GM18868 (cell line): ENCODE data around the gene MZB1.
A peak's percentile ranks its signal among the peaks of the same experiment; 100 is the strongest.
"Not testable (repeated sequence)": the region's sequence is repeated elsewhere in the genome, so short reads cannot be mapped to it uniquely, and the experiment has no call there.

Source experiments
- ATAC-seq: cut with Tn5 transposase; IDR thresholded peaks from one replicate; pipeline ENCODE4 v1.9.1; 2021; ENCODE audit warnings: mild to moderate bottlenecking, moderate library complexity; ENCODE audit not compliant: unreplicated experiment

The MZB1 gene

DNA sequence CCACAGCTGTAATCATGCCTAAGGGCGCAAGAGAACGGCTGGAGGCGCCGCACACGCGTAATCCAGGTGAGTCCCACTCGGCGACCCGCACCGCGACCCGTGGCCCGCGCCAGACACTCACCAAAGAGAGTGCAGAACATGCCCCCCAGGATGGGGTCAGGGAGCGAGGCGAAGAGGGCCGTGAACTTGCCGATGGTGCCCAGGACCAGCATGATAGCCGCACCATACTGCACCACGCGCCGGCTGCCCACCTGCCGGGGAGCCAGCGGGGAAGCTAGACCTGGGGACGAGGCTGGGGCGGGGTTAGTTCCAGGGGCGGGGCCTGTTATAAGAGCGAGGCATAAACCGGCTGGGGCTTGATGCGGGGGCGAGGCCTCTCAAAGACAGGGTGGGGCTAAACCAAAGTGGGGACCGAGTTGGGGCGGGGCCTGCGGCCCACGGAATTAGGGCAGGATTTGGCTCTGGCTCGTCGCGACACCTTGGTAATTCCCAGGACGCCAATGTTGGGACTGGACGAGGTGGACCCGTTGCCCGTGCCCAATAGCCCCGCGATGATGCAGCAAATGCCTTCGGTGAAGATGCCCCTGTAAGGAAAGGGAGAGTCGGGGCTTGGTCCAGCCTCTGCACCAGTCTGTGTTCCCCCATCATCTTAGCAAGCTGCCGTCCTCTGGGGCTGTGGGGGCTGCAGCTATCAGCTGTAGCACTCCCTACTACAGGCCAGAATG is 11.4 kb downstream of the MZB1 start:
- ATAC-seq: no peak

GRCh38 chr5:139377226-139377625 is 12.5 kb downstream of the MZB1 start:
- no peak for ATAC-seq

GRCh38 chr5:139376364-139376763 is 13.3 kb downstream of the MZB1 start:
- ATAC-seq: no peak

DNA sequence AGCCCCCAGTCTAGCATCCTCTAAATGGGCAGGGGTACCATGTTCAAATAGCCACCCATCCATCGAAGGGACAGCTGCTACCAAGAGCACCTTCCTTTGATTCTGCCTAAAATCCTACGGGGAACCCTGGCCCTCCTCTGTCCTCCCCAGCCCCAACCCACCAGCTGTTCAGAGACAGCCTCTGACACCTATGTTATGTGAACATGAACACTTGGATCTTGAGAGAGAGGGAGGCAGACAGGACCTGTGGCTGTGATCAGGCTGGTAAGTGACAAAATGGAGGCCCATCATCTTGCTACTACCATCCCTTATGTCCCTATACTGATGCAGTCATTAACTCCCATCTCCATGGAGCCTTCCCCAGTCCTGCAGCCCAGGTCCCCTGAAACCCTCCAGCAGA is 14.8 kb downstream of the MZB1 start:
- no peak for ATAC-seq

DNA sequence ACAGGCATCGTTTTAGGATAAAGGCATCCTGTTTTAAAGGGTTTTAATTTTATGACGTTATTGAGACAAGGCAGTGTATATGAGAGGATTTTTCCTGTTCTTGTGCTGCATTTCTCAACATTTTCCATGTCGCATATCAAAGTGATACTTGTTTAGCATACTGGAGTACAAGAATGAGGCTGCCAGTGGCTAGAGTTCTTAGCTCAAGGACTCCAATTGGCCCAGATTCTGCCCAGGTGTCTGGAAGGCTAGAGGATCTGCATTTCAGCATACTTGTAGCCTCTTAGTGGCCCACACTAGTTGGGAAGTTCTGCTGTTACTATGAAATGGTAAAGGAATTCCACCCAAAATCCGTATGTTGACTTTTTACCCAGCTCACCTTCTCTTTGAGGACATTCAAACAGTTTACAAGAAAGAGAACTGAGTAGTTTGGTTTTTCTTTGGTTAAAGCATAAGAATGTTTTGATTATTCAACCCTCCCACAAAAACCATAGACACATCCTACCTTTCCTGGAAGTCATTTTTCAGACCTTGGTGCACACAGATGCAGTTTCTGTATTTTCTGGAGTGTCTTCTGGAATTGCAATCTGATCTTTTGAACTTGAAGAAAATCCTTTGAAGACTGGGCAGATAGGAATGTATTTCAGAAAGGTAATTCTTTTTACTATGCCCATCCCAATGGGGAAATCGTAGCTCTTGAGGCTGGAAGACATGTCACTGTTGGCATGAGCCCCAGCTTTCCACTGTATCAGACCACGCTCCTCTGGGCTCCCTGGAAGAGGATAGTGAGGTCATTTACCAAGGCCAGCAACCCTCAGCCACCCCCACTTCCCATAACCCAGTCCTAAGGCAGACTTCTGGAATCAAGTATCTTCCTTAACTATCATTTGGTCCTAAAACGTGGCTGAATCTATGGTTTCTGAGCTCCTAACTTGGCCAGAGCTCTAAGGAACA is 18.0 kb downstream of the MZB1 start:
- no peak for ATAC-seq

- no peak for ATAC-seq
Observed at GRCh38 chr5:139369181-139369580, 20.5 kb downstream of the MZB1 start.

GRCh38 chr5:139368613-139369012 is 21.1 kb downstream of the MZB1 start:
- ATAC-seq: no peak

DNA sequence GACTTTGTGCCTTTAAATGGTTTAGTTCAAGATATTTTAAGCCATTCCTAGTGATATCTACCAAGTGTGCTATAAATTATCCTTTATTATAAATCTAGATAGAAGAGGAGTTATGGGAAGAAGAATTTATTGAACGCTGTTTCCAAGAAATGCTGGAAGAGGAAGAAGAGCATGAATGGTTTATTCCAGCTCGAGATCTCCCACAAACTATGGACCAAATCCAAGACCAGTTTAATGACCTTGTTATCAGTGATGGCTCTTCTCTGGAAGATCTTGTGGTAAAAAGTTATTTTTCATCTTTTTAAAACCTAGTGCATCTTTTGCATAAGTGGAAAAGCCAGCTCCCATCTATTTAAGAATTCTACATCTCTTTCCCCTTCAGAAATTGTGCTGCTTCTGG is 25.2 kb downstream of the MZB1 start:
- ATAC-seq: no peak

- ATAC-seq: peak; percentile 49
Observed at GRCh38 chr5:139363937-139364336, 25.8 kb downstream of the MZB1 start.

DNA sequence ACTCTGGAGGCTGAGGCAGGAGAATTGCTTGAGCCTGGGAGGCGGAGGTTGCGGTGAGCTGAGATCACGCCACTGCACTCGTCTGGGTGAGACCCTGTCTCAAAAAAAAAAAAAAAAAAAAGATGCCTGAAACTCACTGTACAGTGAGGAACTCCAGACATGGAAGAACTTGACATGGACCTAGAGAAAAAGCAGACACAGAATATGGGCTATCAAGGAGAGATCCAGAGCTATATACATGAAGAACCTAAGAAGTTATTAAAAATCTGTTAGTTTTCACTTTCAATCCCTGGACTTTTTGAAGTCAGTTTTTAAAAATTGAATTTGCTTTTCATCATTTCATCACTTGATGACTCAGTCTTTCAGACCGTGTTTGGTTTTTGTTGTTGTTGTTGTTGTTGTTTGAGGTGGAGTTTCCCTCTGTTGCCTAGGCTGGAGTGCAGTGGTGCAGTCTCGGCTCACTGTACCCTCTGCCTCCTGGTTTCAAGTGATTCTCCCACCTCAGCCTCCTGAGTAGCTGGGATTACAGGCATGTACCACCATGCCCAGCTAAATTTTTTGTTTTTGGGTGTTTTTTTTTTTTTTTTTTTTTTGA is 27.8 kb downstream of the MZB1 start:
- ATAC-seq: no peak

DNA sequence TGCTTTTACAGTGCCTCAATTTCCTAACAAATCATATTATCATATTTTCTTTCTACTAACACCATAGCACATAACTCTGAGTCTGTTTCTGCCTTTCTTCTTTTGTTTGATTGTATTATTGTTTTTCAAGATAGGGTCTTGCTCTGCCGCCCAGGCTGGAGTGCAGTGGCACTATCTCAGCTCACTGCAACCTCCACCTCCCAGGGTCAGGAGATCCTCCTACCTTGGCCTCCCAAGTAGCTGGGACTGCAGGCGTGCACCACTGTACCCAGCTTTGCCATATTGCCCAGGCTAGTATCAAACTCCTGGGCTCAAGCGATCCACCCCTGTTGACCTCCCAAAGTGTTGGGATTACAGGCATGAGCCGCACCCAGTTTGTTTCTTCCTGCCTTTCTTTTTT is 29.3 kb downstream of the MZB1 start:
- ATAC-seq: no peak

DNA sequence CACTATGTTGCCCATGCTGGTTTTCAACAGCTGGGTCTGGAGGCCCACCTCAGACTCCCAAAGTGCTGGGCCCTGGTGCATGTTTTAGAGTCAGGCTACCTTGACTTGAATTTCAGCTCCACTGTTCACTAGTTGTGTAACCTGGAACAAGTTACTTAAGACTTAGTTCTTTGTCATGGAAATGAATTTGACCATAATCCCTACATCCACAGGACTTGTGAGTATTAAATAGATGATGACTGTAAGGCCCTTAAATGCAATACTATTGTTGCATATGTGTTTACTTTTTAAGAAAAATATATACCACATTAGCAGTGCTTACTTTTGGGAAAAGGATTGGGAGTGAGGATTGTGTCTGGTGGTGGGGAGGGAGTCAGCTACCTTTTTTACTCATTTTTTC is 31.6 kb downstream of the MZB1 start:
- ATAC-seq: no peak

- not testable (repeated sequence) for ATAC-seq
Observed at GRCh38 chr5:139355900-139356299, 33.8 kb downstream of the MZB1 start.

DNA sequence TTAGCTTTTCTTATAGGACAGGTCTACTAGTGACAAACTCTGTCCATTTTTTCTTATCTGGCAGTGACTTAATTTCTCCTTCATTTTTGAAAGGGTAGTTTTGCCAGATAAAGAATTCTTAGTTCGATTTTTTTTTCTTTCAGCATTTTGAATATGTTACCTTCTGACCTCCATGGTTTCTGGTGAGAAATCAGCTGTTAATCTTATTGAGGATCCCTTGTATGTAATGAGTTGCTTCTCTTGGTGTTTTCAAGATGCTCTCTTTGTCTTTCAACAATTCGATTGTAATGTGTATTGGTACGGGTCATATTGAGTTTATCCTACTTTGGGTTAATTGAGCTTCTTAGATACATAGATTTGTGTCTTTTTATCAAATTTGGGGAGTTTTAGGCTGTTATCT is 35.5 kb downstream of the MZB1 start:
- no peak for ATAC-seq

GRCh38 chr5:139347863-139348262 is 41.9 kb downstream of the MZB1 start:
- not testable (repeated sequence) for ATAC-seq

DNA sequence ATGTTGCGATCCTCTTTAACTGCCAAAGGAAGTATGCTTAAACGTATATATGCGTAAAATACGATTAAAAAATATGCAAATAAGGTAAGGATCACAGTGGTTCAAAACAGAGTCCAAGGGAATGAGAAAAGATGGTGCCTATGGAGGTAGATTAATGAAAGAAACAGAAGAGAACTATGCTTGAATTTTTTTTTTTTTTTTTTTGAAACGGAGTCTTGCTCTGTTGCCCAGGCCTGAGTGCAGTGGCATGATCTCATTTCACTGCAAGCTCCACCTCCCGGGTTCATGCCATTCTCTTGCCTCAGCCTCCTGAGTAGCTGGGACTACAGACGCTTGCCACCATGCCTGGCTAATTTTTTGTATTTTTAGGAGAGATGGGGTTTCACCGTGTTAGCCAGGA is 44.3 kb downstream of the MZB1 start:
- ATAC-seq: not testable (repeated sequence)

- ATAC-seq: no peak
Observed at GRCh38 chr5:139344177-139344576, 45.5 kb downstream of the MZB1 start.

DNA sequence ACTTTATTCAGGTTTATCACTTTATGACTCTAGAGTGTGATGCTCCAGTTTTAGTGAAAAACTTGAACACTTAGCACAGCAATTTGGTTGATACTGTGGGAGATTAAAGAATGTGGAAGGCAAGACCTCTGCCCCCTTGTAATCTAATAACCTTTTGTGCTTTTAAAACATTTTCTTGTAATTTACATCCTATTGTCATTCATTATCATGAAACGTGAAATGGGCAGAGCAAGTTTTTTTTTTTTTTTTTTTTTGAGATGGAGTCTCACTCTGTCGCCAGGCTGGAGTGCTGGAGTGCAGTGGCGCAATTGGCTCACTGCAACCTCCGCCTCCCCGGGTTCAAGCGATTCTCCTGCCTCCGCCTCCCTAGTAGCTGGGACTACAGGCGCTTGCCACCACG is 46.2 kb downstream of the MZB1 start:
- ATAC-seq: no peak

GRCh38 chr5:139342423-139342723 is 47.3 kb downstream of the MZB1 start:
- ATAC-seq: peak; percentile 54

DNA sequence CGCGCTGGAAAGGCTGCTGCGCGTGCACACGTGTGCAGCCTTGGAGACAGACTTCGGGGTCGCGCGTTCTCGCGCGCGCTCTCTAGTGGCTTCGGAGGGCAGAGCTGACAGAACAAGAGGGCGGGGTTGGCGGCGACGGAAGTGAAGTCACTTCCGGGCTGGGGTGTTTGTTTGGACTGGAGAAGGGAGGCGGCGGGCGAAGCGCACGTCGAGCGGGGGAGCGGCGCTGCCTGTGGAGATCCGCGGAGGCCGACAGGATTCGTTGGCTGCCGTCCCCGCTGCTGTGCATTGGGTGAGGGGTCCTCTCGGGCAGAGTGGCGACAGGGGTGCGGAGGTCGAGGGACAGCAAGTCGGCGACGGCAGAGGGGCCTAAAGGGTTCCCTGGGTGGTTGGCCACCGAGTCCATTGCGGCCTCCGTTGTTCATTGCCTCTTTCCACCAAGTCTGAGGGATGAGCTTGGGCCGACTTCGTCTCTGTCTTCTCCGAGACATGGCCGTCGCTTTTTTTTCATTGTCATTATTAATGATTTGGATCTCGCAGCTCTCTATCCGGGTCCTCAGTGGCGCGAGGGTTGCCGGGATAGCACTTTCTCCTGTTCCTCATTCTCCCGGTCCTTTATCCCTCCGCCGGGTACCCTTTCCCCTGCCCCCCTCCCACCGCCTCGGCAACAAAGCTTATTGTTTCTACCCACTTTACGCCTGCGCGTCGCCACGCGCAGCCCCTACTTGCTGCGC is 47.9 kb downstream of the MZB1 start, which contains the start of gene PAIP2:
Gene PAIP2, plus strand, starts transcription at position 166 of the 734 bp plus-strand sequence. CDS start 21,931 bp downstream, outside the sequence.
- ATAC-seq: peak; percentile 91

DNA sequence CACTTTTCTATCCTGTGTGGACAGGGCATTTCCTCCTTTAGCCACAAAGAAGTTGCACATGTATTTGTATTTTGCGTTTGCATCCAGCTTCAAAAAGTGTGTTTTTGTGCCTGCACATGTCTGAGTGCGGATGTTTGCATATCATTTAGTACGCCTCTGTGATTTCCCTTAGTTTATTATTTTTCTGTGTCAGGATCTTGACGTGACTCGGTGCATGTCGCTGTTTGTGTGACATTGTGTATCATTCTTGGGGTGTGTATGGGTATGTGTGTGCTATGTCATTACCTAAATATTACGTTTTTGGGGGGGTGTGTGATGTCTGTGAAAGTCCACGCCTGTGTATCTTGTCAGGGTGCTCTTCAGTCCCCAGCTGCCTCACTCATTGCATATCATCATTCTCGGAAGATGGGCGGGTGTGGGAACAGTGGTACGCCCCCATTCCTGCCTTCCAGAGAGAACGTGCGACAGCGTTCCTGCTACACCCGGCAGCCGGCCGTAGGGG is 48.5 kb downstream of the MZB1 start:
- no peak for ATAC-seq
